ENCODE measurements around the gene SLC8B1. TPM values are rescaled to one million over a fixed set of nuclear protein-coding genes. Genes with fewer than 3 reads are reported as not detected.

SLC8B1 gene
- total RNA-seq, 2 donors from 2014 or later, result 50.5 to 57.3 TPM

- intact Hi-C loops (cut with DNase I, micrococcal nuclease), result no loop called here
- DNase-seq (no peak), ATAC-seq (no peak)
Observed at GRCh38 chr12:113284751-113285150, 50.2 kb downstream of the SLC8B1 start.

- intact Hi-C loops (cut with DNase I, micrococcal nuclease), result no loop called here
- DNase-seq (no peak), ATAC-seq (no peak)
Observed at GRCh38 chr12:113278633-113279032, 56.3 kb downstream of the SLC8B1 start.

GRCh38 chr12:113278141-113278540 lies 56.8 kb downstream of the SLC8B1 start:
- DNase-seq, result no peak
- intact Hi-C loops (cut with DNase I, micrococcal nuclease), result no loop called here
- ATAC-seq, result no peak

- no peak for DNase-seq
- intact Hi-C loops (cut with DNase I, micrococcal nuclease), result no loop called here
- no peak for ATAC-seq
Observed at GRCh38 chr12:113277511-113277910, 57.4 kb downstream of the SLC8B1 start.

- ATAC-seq, result no peak
- DNase-seq, result no peak
- intact Hi-C loops (cut with DNase I, micrococcal nuclease), result no loop called here
Observed at GRCh38 chr12:113276946-113277500, 57.9 kb downstream of the SLC8B1 start.

GRCh38 chr12:113276306-113276705 lies 58.6 kb downstream of the SLC8B1 start:
- DNase-seq (no peak), ATAC-seq (no peak)
- intact Hi-C loops (cut with DNase I, micrococcal nuclease), result no loop called here

- no peak for ATAC-seq
- intact Hi-C loops (cut with DNase I, micrococcal nuclease), result no loop called here
- DNase-seq, result no peak
Observed at GRCh38 chr12:113274848-113275247, 60.1 kb downstream of the SLC8B1 start.

- DNase-seq (no peak), ATAC-seq (no peak)
- intact Hi-C loops (cut with DNase I, micrococcal nuclease), result no loop called here
Observed at GRCh38 chr12:113273053-113273725, 61.7 kb downstream of the SLC8B1 start.

GRCh38 chr12:113271853-113272561 lies 62.9 kb downstream of the SLC8B1 start:
- ATAC-seq, result no peak
- peak; percentile 56 to 66 for DNase-seq
- intact Hi-C loops (cut with DNase I, micrococcal nuclease), result no loop called here

- DNase-seq, result no peak
- no peak for ATAC-seq
- intact Hi-C loops (cut with DNase I, micrococcal nuclease), result no loop called here
Observed at GRCh38 chr12:113271466-113271852, 63.5 kb downstream of the SLC8B1 start.

GRCh38 chr12:113270709-113271009 lies 64.2 kb downstream of the SLC8B1 start:
- DNase-seq, result no peak
- peak; percentile 23 for ATAC-seq
- intact Hi-C loops (cut with DNase I, micrococcal nuclease), result no loop called here

GRCh38 chr12:113269257-113269943 lies 65.5 kb downstream of the SLC8B1 start:
- ATAC-seq, result no peak
- DNase-seq, result no peak
- intact Hi-C loops (cut with DNase I, micrococcal nuclease), result no loop called here

- ATAC-seq (no peak), DNase-seq (no peak)
- intact Hi-C loops (cut with DNase I, micrococcal nuclease), result no loop called here
Observed at GRCh38 chr12:113268621-113269020, 66.3 kb downstream of the SLC8B1 start.

GRCh38 chr12:113268136-113268535 lies 66.8 kb downstream of the SLC8B1 start:
- DNase-seq (no peak), ATAC-seq (no peak)
- intact Hi-C loops (cut with DNase I, micrococcal nuclease), result no loop called here

- DNase-seq (peak; percentile 47 to 51), ATAC-seq (peak; percentile 90)
- intact Hi-C loops (cut with DNase I, micrococcal nuclease), result no loop called here
Observed at GRCh38 chr12:113267621-113268020, 67.3 kb downstream of the SLC8B1 start.

- DNase-seq (no peak), ATAC-seq (no peak)
- intact Hi-C loops (cut with DNase I, micrococcal nuclease), result no loop called here
Observed at GRCh38 chr12:113266106-113266895, 68.6 kb downstream of the SLC8B1 start.

GRCh38 chr12:113263431-113263963 lies 71.4 kb downstream of the SLC8B1 start:
- DNase-seq, result peak in 1 of 2 donors; percentile 17

GRCh38 chr12:113262710-113263109 lies 72.2 kb downstream of the SLC8B1 start:
- ATAC-seq (no peak), DNase-seq (no peak)
- intact Hi-C loops (cut with DNase I, micrococcal nuclease), result no loop called here

More at GRCh38 chr12:113263431-113263963, 71.4 kb downstream of the SLC8B1 start:
- no peak for ATAC-seq
- intact Hi-C loops (cut with DNase I, micrococcal nuclease), result no loop called here

All from left colon (tissue), 2 donors.